Rectal smooth muscle tissue (tissue), 1 donor: ENCODE measurements around the gene MEDAG.
"Not testable (repeated sequence)": the region's sequence is repeated elsewhere in the genome, so short reads cannot be mapped to it uniquely, and the experiment has no call there.

Source experiments
- H3K27ac ChIP-seq: one replicate; pipeline ENCODE4 v1.7.0; 2013; ENCODE audit warnings: low read depth, low read length, inconsistent platforms
- H3K27me3 ChIP-seq: one replicate; pipeline ENCODE4 v1.7.0; 2013; ENCODE audit warnings: low read length; ENCODE audit not compliant: control insufficient read depth, insufficient read depth
- H3K36me3 ChIP-seq: one replicate; pipeline ENCODE4 v1.7.0; 2013; ENCODE audit warnings: low read length; ENCODE audit not compliant: control insufficient read depth, insufficient read depth
- H3K4me1 ChIP-seq: one replicate; pipeline ENCODE4 v1.7.0; 2013; ENCODE audit warnings: low read length; ENCODE audit not compliant: control insufficient read depth, insufficient read depth
- H3K4me3 ChIP-seq: one replicate; pipeline ENCODE4 v1.7.0; 2013; ENCODE audit warnings: low read length
- H3K9ac ChIP-seq: one replicate; pipeline ENCODE4 v1.7.0; 2013; ENCODE audit warnings: low read length

Gene MEDAG

GRCh38 chr13:30923418-30923817 lies 17.3 kb downstream of the MEDAG start:
- Histone ChIP-seq H3K4me3 (no peak overlapping the region), H3K9ac (no peak overlapping the region), H3K27ac (no peak overlapping the region), H3K36me3 (no peaks in the 10 kb centered on the region), H3K4me1 (no peaks in the 10 kb centered on the region), H3K27me3 (no peaks in the 10 kb centered on the region)

DNA sequence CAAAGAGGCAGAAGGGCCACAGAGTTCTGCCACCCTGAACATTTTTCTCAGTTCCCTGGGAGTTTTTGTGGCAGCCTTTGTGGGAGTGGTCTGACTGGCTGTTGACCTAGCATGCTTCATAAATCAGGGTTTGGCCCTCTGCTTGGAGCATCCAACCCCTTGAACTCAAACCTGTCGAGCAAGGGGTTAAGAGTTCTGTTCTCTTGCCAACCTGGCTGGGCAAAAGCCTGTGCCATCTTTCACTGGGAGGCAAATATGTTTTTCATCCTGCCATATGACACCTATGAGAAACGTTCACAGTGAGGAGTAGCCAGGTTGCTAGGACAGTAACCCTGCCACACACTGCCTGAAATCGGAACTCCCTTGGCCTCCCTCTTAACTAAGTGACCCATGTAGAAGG lies 18.6 kb downstream of the MEDAG start:
- Histone ChIP-seq H3K27ac (no peak overlapping the region), H3K4me1 (no peaks in the 10 kb centered on the region), H3K9ac (no peak overlapping the region)

GRCh38 chr13:30925429-30925828 lies 19.4 kb downstream of the MEDAG start:
- no peaks in the 10 kb centered on the region for H3K27me3 ChIP-seq

More for the DNA sequence above, 18.6 kb downstream of the MEDAG start:
- no peaks in the 10 kb centered on the region for H3K27me3 ChIP-seq
- H3K4me3 ChIP-seq, result no peak overlapping the region
- H3K36me3 ChIP-seq, result no peaks in the 10 kb centered on the region

GRCh38 chr13:30926781-30927180 lies 20.7 kb downstream of the MEDAG start:
- Histone ChIP-seq H3K27ac (no peak overlapping the region), H3K4me1 (no peaks in the 10 kb centered on the region), H3K27me3 (no peaks in the 10 kb centered on the region), H3K9ac (no peak overlapping the region), H3K36me3 (no peaks in the 10 kb centered on the region), H3K4me3 (no peak overlapping the region)

More at GRCh38 chr13:30925429-30925828, 19.4 kb downstream of the MEDAG start:
- Histone ChIP-seq H3K4me3 (no peak overlapping the region), H3K27ac (no peak overlapping the region), H3K4me1 (no peaks in the 10 kb centered on the region), H3K36me3 (no peaks in the 10 kb centered on the region), H3K9ac (no peak overlapping the region)

DNA sequence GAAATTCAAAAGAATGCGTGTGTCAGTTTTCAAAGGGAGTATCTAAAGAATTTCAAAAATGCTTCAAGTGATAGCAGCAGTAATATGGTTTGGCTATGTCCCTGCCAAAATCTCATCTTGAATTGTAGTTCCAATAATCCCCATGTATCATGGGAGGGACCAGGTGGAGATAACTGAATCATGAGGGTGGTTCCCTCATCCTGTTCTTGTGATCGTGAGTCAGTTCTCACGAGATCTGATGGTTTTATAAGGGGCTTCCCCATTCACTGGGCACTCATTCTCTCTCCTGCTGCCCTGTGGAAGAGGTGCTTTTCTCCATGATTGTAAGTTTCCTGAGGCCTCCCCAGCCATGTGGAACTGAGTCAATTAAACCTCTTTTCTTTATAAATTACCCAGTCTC lies 21.1 kb downstream of the MEDAG start:
- H3K4me1 ChIP-seq, H3K9ac ChIP-seq, H3K36me3 ChIP-seq, H3K27ac ChIP-seq, H3K4me3 ChIP-seq, H3K27me3 ChIP-seq: not testable (repeated sequence)

- Histone ChIP-seq H3K4me3 (no peak overlapping the region), H3K36me3 (no peaks in the 10 kb centered on the region), H3K27ac (no peak overlapping the region), H3K27me3 (no peaks in the 10 kb centered on the region), H3K4me1 (no peaks in the 10 kb centered on the region), H3K9ac (no peak overlapping the region)
These were observed 21.5 kb downstream of the MEDAG start for GRCh38 chr13:30927595-30927994.

DNA sequence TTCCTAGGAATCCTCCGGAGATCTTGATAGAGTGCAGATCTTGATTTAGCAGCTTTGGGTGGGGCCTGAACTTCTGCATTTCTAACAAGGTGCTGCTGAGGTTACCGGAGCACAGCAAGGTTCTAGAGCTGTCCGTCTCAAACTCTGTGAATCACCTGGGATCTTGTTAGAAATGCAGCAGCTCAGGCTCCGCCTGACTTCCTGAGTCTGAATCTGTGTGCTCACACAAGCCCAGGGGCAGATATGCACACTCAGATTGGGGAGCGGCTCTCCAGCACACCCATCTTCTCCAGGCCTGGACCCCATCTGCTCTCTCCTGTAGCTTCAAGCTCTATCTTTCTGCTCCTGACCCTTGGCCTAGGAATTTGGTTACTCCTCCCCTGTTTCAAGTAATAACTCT lies 22.9 kb downstream of the MEDAG start:
- H3K9ac ChIP-seq, result no peak overlapping the region
- H3K4me3 ChIP-seq, result no peak overlapping the region
- no peaks in the 10 kb centered on the region for H3K36me3 ChIP-seq
- no peaks in the 10 kb centered on the region for H3K4me1 ChIP-seq
- no peak overlapping the region for H3K27ac ChIP-seq
- H3K27me3 ChIP-seq, result no peaks in the 10 kb centered on the region

DNA sequence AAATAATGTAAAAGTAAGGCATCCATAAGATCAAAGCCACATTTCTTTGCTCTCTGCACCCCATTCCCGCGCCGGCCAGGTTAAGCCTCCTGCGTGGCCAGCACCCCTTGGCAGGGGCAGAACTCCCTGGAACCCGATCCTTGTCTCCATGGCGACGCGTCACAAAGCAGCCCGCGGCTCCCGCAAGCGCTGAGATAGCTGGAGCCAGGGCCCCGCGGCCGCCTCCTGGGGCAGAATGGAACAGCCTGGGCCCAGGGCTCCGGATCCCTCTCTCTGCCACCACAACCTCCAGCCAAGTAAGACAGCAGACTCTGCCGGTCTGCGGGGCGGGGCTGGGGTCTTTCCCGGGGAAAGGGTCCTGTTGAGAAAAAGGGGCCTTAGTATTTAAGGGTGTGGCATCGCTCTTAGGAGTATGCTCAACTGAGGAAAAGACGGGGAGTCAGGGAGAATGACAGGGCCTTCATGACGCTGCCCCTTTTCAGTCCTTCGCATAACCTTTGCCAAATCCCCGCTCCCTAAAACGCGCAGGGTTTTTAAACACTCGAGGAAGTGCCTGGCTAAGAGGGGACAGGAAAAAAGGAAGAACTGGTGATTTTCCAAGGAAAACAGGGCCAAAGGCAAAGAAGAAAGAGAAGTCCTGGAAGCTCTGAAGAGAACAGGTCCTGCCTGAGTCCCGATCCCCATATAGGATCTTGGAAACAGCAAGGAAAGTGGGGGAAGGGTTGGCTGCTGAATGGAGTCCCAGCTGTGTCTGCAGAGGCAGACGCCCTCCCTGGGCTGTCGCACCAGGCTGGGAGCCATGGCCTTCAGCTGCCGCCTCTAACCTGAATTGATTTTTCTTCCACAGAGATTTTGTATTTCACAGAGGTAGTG lies 26.6 kb downstream of the MEDAG start, which contains the start of gene TEX26:
Gene TEX26 (plus strand): TSS at position 176 of the 873 bp plus-strand sequence. CDS start 60 bp downstream, at position 236.
- no peaks in the 10 kb centered on the region for H3K27me3 ChIP-seq
- no peak within 1 kb of the TSS for H3K4me3 ChIP-seq
- H3K9ac ChIP-seq, result no peak within 1 kb of the TSS
- no peak within 1 kb of the TSS for H3K27ac ChIP-seq
- H3K36me3 ChIP-seq, result no peaks in the 10 kb centered on the region
- no peaks in the 10 kb centered on the region for H3K4me1 ChIP-seq

DNA sequence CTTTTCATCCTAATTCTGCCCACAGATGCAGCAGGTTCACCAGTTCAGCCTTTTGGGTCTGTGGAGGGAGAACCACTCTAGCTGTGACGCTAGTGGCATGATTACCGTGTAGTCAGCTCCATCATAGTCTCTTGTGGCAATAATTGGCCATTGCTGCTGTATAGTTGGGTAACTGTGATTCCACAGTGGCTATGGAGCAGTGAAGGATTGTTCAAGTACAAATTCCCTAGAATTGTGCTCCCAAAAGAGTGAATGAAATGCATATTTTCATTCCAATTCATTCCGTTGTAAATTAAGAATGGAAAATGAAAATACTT lies 27.2 kb downstream of the MEDAG start:
- H3K4me1 ChIP-seq, result no peaks in the 10 kb centered on the region
- H3K36me3 ChIP-seq, result no peaks in the 10 kb centered on the region
- no peak overlapping the region for H3K9ac ChIP-seq
- H3K4me3 ChIP-seq, result no peak overlapping the region
- H3K27ac ChIP-seq, result no peak overlapping the region
- no peaks in the 10 kb centered on the region for H3K27me3 ChIP-seq

- no peaks in the 10 kb centered on the region for H3K27me3 ChIP-seq
- H3K4me1 ChIP-seq, result no peaks in the 10 kb centered on the region
- H3K27ac ChIP-seq, result no peak overlapping the region
- no peaks in the 10 kb centered on the region for H3K36me3 ChIP-seq
- H3K9ac ChIP-seq, result no peak overlapping the region
- H3K4me3 ChIP-seq, result no peak overlapping the region
These were observed 28.3 kb downstream of the MEDAG start for GRCh38 chr13:30934381-30934780.

GRCh38 chr13:30934803-30935202 lies 28.7 kb downstream of the MEDAG start:
- H3K36me3 ChIP-seq, result no peaks in the 10 kb centered on the region
- no peak overlapping the region for H3K9ac ChIP-seq
- no peak overlapping the region for H3K4me3 ChIP-seq
- H3K27ac ChIP-seq, result no peak overlapping the region
- H3K27me3 ChIP-seq, result no peaks in the 10 kb centered on the region
- no peaks in the 10 kb centered on the region for H3K4me1 ChIP-seq

DNA sequence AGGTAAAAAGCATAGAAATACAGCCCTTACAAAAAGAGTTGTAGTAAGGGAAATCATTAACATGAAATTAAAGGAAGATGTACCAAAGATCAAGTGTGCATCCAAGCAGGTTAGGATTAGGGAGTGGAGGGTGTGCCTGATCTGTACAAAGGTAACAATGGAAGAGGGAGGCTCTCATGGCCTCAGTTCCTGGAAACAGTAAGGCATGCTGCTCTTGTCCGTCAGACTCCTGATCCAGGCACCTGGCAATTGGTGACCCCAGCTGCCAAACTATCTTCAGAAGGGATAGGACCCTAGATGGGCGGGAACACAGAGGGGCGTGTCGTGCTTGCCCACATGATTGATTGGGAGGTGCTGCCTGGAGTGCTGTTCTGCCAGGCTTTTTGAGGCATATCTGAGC lies 30.9 kb downstream of the MEDAG start:
- Histone ChIP-seq H3K27ac (no peak overlapping the region), H3K27me3 (no peaks in the 10 kb centered on the region), H3K4me3 (no peak overlapping the region), H3K4me1 (no peaks in the 10 kb centered on the region), H3K9ac (no peak overlapping the region), H3K36me3 (no peaks in the 10 kb centered on the region)

DNA sequence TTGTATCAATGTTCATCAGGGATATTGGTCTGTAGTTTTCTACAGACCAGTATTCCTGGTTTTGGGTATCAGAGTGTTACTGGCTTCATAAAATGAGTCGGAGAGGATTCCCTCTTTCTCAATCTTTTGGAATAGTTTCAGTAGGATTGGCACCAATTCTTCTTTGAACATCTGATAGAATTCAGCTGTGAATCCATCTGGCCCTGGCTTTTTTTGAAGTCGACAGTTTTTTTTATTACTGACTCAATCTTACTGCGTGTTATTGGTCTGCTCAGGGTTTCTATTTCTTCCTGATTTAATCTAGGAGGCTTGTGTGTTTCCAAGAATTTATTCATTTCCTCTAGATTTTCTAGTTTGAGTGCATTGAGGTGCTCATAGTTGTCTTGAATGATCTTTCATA lies 37.8 kb downstream of the MEDAG start:
- no peak overlapping the region for H3K4me3 ChIP-seq
- no peaks in the 10 kb centered on the region for H3K36me3 ChIP-seq
- no peaks in the 10 kb centered on the region for H3K27me3 ChIP-seq
- no peak overlapping the region for H3K9ac ChIP-seq
- H3K27ac ChIP-seq, result no peak overlapping the region
- H3K4me1 ChIP-seq, result no peaks in the 10 kb centered on the region
